NB4 (cell line): Measurements from ENCODE around the gene SASH1.
"Not testable (repeated sequence)": the region's sequence is repeated elsewhere in the genome, so short reads cannot be mapped to it uniquely, and the experiment has no call there.

Source experiments
- DNase-seq: peaks from one replicate; pipeline ENCODE4 v3.0.0; 2010; ENCODE audit warnings: low read depth
- H3K4me3 ChIP-seq: one replicate; pipeline ENCODE4 v1.5.1; 2011; ENCODE audit warnings: mild to moderate bottlenecking, low read depth, low read length, moderate library complexity
- CTCF ChIP-seq: IDR thresholded peaks from one replicate; pipeline ENCODE4 v1.5.1; 2012; ENCODE audit warnings: low read depth, low read length
- MAX ChIP-seq: IDR thresholded peaks from 2 replicates; pipeline ENCODE4 v1.6.1; 2011; ENCODE audit warnings: low read depth, low read length
- MYC ChIP-seq: IDR thresholded peaks from 2 replicates; pipeline ENCODE4 v1.6.1; 2011; ENCODE audit warnings: low read depth, low read length
- POLR2A ChIP-seq: IDR thresholded peaks from 2 replicates; pipeline ENCODE4 v1.6.1; 2011; ENCODE audit warnings: mild to moderate bottlenecking; ENCODE audit not compliant: insufficient read length; ENCODE audit errors: extremely low read depth

SASH1 gene

GRCh38 chr6:148351309-148351708 lies 8.7 kb downstream of the SASH1 start:
- no peak for DNase-seq
- H3K4me3 ChIP-seq, result no peak overlapping the region
- TF ChIP-seq POLR2A, result no peak
- TF ChIP-seq CTCF, result no peak
- TF ChIP-seq MAX, result no peak
- no peak for TF ChIP-seq MYC

GRCh38 chr6:148352421-148352820 lies 9.8 kb downstream of the SASH1 start:
- DNase-seq, H3K4me3 ChIP-seq: not testable (repeated sequence)

- peak; percentile 21 for DNase-seq
- H3K4me3 ChIP-seq, result no peak overlapping the region
- TF ChIP-seq POLR2A, result no peak
- no peak for TF ChIP-seq MAX
- no peak for TF ChIP-seq MYC
- no peak for TF ChIP-seq CTCF
Observed at GRCh38 chr6:148358196-148358785, 15.7 kb downstream of the SASH1 start.

GRCh38 chr6:148359228-148359627 lies 16.6 kb downstream of the SASH1 start:
- TF ChIP-seq MAX (no peak), CTCF (no peak), MYC (no peak), POLR2A (no peak)
- no peak overlapping the region for H3K4me3 ChIP-seq
- no peak for DNase-seq

- no peak for TF ChIP-seq POLR2A
- no peak for TF ChIP-seq CTCF
- no peak for TF ChIP-seq MAX
- no peak for TF ChIP-seq MYC
- no peak for DNase-seq
- H3K4me3 ChIP-seq, result no peak overlapping the region
Observed at GRCh38 chr6:148364056-148364824, 21.6 kb downstream of the SASH1 start.

GRCh38 chr6:148365041-148365440 lies 22.4 kb downstream of the SASH1 start:
- TF ChIP-seq MYC (no peak), MAX (no peak), CTCF (no peak), POLR2A (no peak)
- H3K4me3 ChIP-seq, result no peak overlapping the region
- DNase-seq, result no peak
